Kidney (tissue), 14 donors: Measurements from ENCODE around the gene SLC25A18. TPM values are rescaled to one million over a fixed set of nuclear protein-coding genes. Genes with fewer than 3 reads are reported as not detected.
"Not testable (repeated sequence)": the region's sequence is repeated elsewhere in the genome, so short reads cannot be mapped to it uniquely, and the experiment has no call there.

Experiments used
- DNase-seq, 5 donors: peaks; one replicate each; pipeline ENCODE4 v3.0.0-alpha.2; 2013 to 2020
- FAIRE-seq: peaks from 2 replicates; lab custom pipeline; 2012; peaks lifted over from hg19 to GRCh38; lab: Jason Lieb, UNC
- H3K27ac ChIP-seq, 2 donors: one replicate each; pipeline ENCODE4 v1.7.0; 2013; ENCODE audit warnings: low read depth in 2 of 2, low read length in 2 of 2, inconsistent platforms in 1 of 2
- H3K27me3 ChIP-seq: one replicate; pipeline ENCODE4 v1.7.1; 2013; ENCODE audit warnings: low read length, inconsistent platforms; ENCODE audit not compliant: control insufficient read depth, insufficient read depth
- H3K36me3 ChIP-seq, 3 donors: one replicate each; pipeline versions ENCODE4 v1.7.0 to v1.7.1; 2013; ENCODE audit warnings: low read length in 3 of 3, control low read depth in 1 of 3, inconsistent platforms in 1 of 3; ENCODE audit not compliant: insufficient read depth in 3 of 3, control insufficient read depth in 2 of 3
- H3K4me1 ChIP-seq, 3 donors: one replicate each; pipeline versions ENCODE4 v1.7.0 to v1.7.1; 2013; ENCODE audit warnings: low read length in 3 of 3, inconsistent platforms in 1 of 3, low read depth in 1 of 3; ENCODE audit not compliant: control insufficient read depth in 2 of 3, insufficient read depth in 2 of 3
- H3K4me3 ChIP-seq, 3 donors: one replicate each; pipeline versions ENCODE4 v1.7.0 to v1.8.1; 2013; ENCODE audit warnings: low read length in 3 of 3, control low read depth in 1 of 3, inconsistent platforms in 1 of 3
- H3K9ac ChIP-seq, 3 donors: one replicate each; pipeline versions ENCODE4 v1.7.0 to v1.7.1; 2013; ENCODE audit warnings: low read length in 3 of 3, control low read depth in 1 of 3, inconsistent platforms in 1 of 3
- H3K9me3 ChIP-seq, 3 donors: one replicate each; pipeline versions ENCODE4 v1.7.0 to v1.7.1; 2013; ENCODE audit warnings: low read length in 3 of 3, control low read depth in 1 of 3, inconsistent platforms in 1 of 3; ENCODE audit not compliant: control insufficient read depth in 2 of 3, insufficient read depth in 1 of 3
- CTCF ChIP-seq: IDR thresholded peaks from 3 replicates; pipeline ENCODE4 v1.5.1; 2012; ENCODE audit warnings: mild to moderate bottlenecking, moderate library complexity, borderline replicate concordance; ENCODE audit not compliant: insufficient read depth; ENCODE audit errors: extremely low read depth
- intact Hi-C: fragments of 100-400 bp; cut with DNase I; formaldehyde crosslinking; loops from one replicate; pipeline ENCODE4 v1.11.1; 2022
- polyA plus RNA-seq: library from polyadenylated mRNA; stranded (reverse); fragments of 350-450 nt; fragmentation: Illumina TruSeq; extraction: RNeasy Lipid Tissue Mini Kit (QIAGEN cat#74804); gene quantifications from one replicate; pipeline ENCODE4 v1.2.3, GENCODE V29; 2014; ENCODE audit warnings: low read depth, low replicate concordance; ENCODE audit not compliant: insufficient read depth
- total RNA-seq: library from RNA; stranded (reverse); fragmentation: NEBNext Ultra II Directional; extraction: Animal tissue kit (Norgen Biotek cat#: 25700); gene quantifications from one replicate; pipeline ENCODE4 v1.2.1, GENCODE V29; 2021
- donor health status: control.
- donor health status: control.
- donor health status: control.
- donor health status: control.
- donor health status: control.
- donor health status: DM: yes; HTN: yes; CAD: no.
- donor health status: Normal renal cell carcinoma (clear cell type).

Gene SLC25A18
- total and polyA plus RNA-seq, 2 donors from 2014 or later, result 0.41 to 1.1 TPM

- no peak for DNase-seq
- Histone ChIP-seq H3K9me3 (no peaks in the 10 kb centered on the region), H3K9ac (no peak overlapping the region), H3K4me3 (no peak overlapping the region), H3K4me1 (peaks cover 0 to 9% (median 0%) of the 10 kb centered on the region in 3 donors), H3K27ac (no peak overlapping the region), H3K36me3 (no peaks in the 10 kb centered on the region), H3K27me3 (no peaks in the 10 kb centered on the region)
- no peak for TF ChIP-seq CTCF
- intact Hi-C loops, result no loop called here
- no peak for FAIRE-seq
These were observed 71.4 kb downstream of the SLC25A18 start for GRCh38 chr22:17634696-17635095.

- H3K36me3 ChIP-seq, H3K4me3 ChIP-seq, FAIRE-seq, H3K9me3 ChIP-seq, intact Hi-C loops, H3K27me3 ChIP-seq, H3K27ac ChIP-seq, H3K4me1 ChIP-seq, H3K9ac ChIP-seq, DNase-seq: not testable (repeated sequence)
These were observed 73.6 kb downstream of the SLC25A18 start for GRCh38 chr22:17636850-17637249.

- H3K9ac ChIP-seq, result peak overlapping the region; percentile 85 to 100 (median 100)
- H3K27ac ChIP-seq, result peak overlapping the region; percentile 97 to 99
- no peak for TF ChIP-seq CTCF
- H3K36me3 ChIP-seq, result no peaks in the 10 kb centered on the region
- intact Hi-C loops, result no loop called here
- DNase-seq (peak in 2 of 5 donors; percentile 8 to 46), FAIRE-seq (no peak)
- no peaks in the 10 kb centered on the region for H3K27me3 ChIP-seq
- peak overlapping the region; percentile 95 to 99 (median 95) for H3K4me3 ChIP-seq
- H3K9me3 ChIP-seq, result no peaks in the 10 kb centered on the region
- peaks cover 0 to 9% (median 0%) of the 10 kb centered on the region in 3 donors for H3K4me1 ChIP-seq
These were observed 74.3 kb downstream of the SLC25A18 start for GRCh38 chr22:17637490-17638181.

- peak overlapping the region; percentile 85 to 100 (median 100) for H3K9ac ChIP-seq
- no peaks in the 10 kb centered on the region for H3K27me3 ChIP-seq
- no peak for TF ChIP-seq CTCF
- H3K4me1 ChIP-seq, result peaks cover 0 to 8% (median 0%) of the 10 kb centered on the region in 3 donors
- H3K4me3 ChIP-seq, result peak overlapping the region; percentile 95 to 99 (median 95)
- FAIRE-seq (no peak), DNase-seq (no peak)
- peak overlapping the region; percentile 97 to 99 for H3K27ac ChIP-seq
- intact Hi-C loops, result no loop called here
- no peaks in the 10 kb centered on the region for H3K9me3 ChIP-seq
- H3K36me3 ChIP-seq, result no peaks in the 10 kb centered on the region
These were observed 74.8 kb downstream of the SLC25A18 start for GRCh38 chr22:17638182-17638431.
